CD8-positive, alpha-beta memory T cell (primary cell): Measurements from ENCODE around the gene PMIS2. TPM values are rescaled to one million over a fixed set of nuclear protein-coding genes. Genes with fewer than 3 reads are reported as not detected.

Source experiments
- CTCF ChIA-PET: fragments of 350-600 bp; sonication (Branson Sonifier 250); formaldehyde crosslinking; loops from one replicate; lab custom pipeline; 2021; ENCODE audit warnings: antibody characterized with exemption; lab: Charles Lee
- POLR2A ChIA-PET: fragments of 350-600 bp; sonication (Branson Sonifier 250); formaldehyde crosslinking; loops from one replicate; lab custom pipeline; 2021; ENCODE audit warnings: antibody characterized with exemption; lab: Charles Lee
- DNase-seq, 5 donors: peaks; one replicate each; pipeline versions ENCODE4 v3.0.0 to v3.0.0-alpha.2; 2020 to 2022; ENCODE audit warnings: mixed read lengths in 1 of 5
- H3K27ac ChIP-seq: one replicate; pipeline ENCODE4 v1.7.0; 2013; ENCODE audit warnings: low read depth, mild to moderate bottlenecking, low read length, moderate library complexity
- H3K27me3 ChIP-seq: 2 replicates; pipeline ENCODE4 v1.7.0; 2013; ENCODE audit warnings: low read length, mild to moderate bottlenecking; ENCODE audit not compliant: insufficient read depth, poor library complexity, severe bottlenecking
- H3K36me3 ChIP-seq: 2 replicates; pipeline ENCODE4 v1.7.0; 2013; ENCODE audit warnings: mild to moderate bottlenecking, low read length, moderate library complexity; ENCODE audit not compliant: insufficient read depth
- H3K4me1 ChIP-seq: 2 replicates; pipeline ENCODE4 v1.7.0; 2013; ENCODE audit warnings: mild to moderate bottlenecking, low read length, moderate library complexity; ENCODE audit not compliant: insufficient read depth
- H3K4me3 ChIP-seq: 2 replicates; pipeline ENCODE4 v1.7.0; 2013; ENCODE audit warnings: mild to moderate bottlenecking, low read length
- H3K9me3 ChIP-seq: 2 replicates; pipeline ENCODE4 v1.7.0; 2013; ENCODE audit warnings: mild to moderate bottlenecking, low read length
- H3K27ac Mint-ChIP-seq, 8 donors: one replicate each; pipeline ENCODE4 v1.8.0; 2020 to 2021; ENCODE audit warnings: mixed read lengths in 8 of 8, mild to moderate bottlenecking in 6 of 8, inconsistent platforms in 3 of 8, moderate library complexity in 3 of 8
- H3K27me3 Mint-ChIP-seq, 2 donors: one replicate each; pipeline ENCODE4 v1.8.0; 2020 to 2021; ENCODE audit warnings: mixed read lengths in 2 of 2, mild to moderate bottlenecking in 1 of 2, moderate library complexity in 1 of 2
- H3K36me3 Mint-ChIP-seq, 3 donors: one replicate each; pipeline ENCODE4 v1.8.0; 2020 to 2021; ENCODE audit warnings: mixed read lengths in 3 of 3, inconsistent platforms in 1 of 3, mild to moderate bottlenecking in 1 of 3
- H3K4me1 Mint-ChIP-seq, 3 donors: one replicate each; pipeline ENCODE4 v1.8.0; 2020 to 2021; ENCODE audit warnings: mixed read lengths in 3 of 3, inconsistent platforms in 1 of 3, mild to moderate bottlenecking in 1 of 3
- H3K4me3 Mint-ChIP-seq, 7 donors: one replicate each; pipeline ENCODE4 v1.8.0; 2020 to 2021; ENCODE audit warnings: mixed read lengths in 7 of 7, mild to moderate bottlenecking in 6 of 7, moderate library complexity in 4 of 7, inconsistent platforms in 2 of 7
- H3K9me3 Mint-ChIP-seq, 5 donors: one replicate each; pipeline ENCODE4 v1.8.0; 2020 to 2022; ENCODE audit warnings: mixed read lengths in 5 of 5, mild to moderate bottlenecking in 3 of 5, moderate library complexity in 2 of 5, inconsistent platforms in 1 of 5
- polyA plus RNA-seq: library from polyadenylated mRNA; unstranded; fragments of 300-500 nt; fragmentation: Illumina TruSeq; gene quantifications from one replicate; pipeline ENCODE4 v1.2.3, GENCODE V29; 2021
- total RNA-seq, 2 experiments: library from RNA; stranded (reverse); gene quantifications; one replicate each; pipeline ENCODE4 v1.2.3, GENCODE V29; 2021

Gene PMIS2
- total and polyA plus RNA-seq, 3 experiments from 2014 or later = not detected

GRCh38 chr19:35612559-35613321, 26.8 kb downstream of the PMIS2 start, which contains the start of gene HAUS5:
TSS of gene HAUS5 (plus strand) at chr19:35612735. CDS start at chr19:35612795, 60 bp downstream.
- H3K27me3 Mint-ChIP-seq = no peaks in the 10 kb centered on the region
- no peaks in the 10 kb centered on the region for H3K9me3 ChIP-seq
- H3K4me3 Mint-ChIP-seq = peak within 1 kb of the TSS; percentile 84 to 95 (median 87)
- peaks cover 0 to 28% (median 6%) of the 10 kb centered on the region in 3 donors for H3K36me3 Mint-ChIP-seq
- ChIA-PET CTCF (interaction anchor here (0.7 to 1.6 kb wide), 4 partner anchors 10 to 334 kb away, joined by 3 to 4 read pairs (median 3); no protein-coding TSS in a partner anchor), POLR2A (interaction anchor here (0.6 to 1.0 kb wide), 2 partner anchors 31 to 35 kb away, joined by 3 read pairs; partner anchors contain the start of gene COX6B1)
- H3K36me3 ChIP-seq = no peaks in the 10 kb centered on the region
- H3K27me3 ChIP-seq = no peaks in the 10 kb centered on the region
- peak within 1 kb of the TSS; percentile 86 for H3K27ac ChIP-seq
- peak; percentile 93 to 96 (median 94) for DNase-seq
- peaks cover 31% of the 10 kb centered on the region for H3K4me1 ChIP-seq
- H3K4me1 Mint-ChIP-seq = peaks cover 25 to 41% (median 31%) of the 10 kb centered on the region in 3 donors
- H3K9me3 Mint-ChIP-seq = peaks cover 0 to 4% (median 0%) of the 10 kb centered on the region in 5 donors
- H3K27ac Mint-ChIP-seq = peak within 1 kb of the TSS; percentile 54 to 95 (median 90)
- peak within 1 kb of the TSS; percentile 91 for H3K4me3 ChIP-seq

GRCh38 chr19:35613574-35613973, 27.6 kb downstream of the PMIS2 start:
- H3K4me3 Mint-ChIP-seq = peak overlapping the region; percentile 66 to 95 (median 84)
- no peak for DNase-seq
- Histone ChIP-seq H3K27ac (no peak overlapping the region), H3K4me3 (no peak overlapping the region), H3K36me3 (no peaks in the 10 kb centered on the region), H3K9me3 (no peaks in the 10 kb centered on the region), H3K4me1 (peaks cover 31% of the 10 kb centered on the region), H3K27me3 (no peaks in the 10 kb centered on the region)
- H3K4me1 Mint-ChIP-seq = peaks cover 25 to 40% (median 26%) of the 10 kb centered on the region in 3 donors
- H3K27ac Mint-ChIP-seq = peak overlapping the region in 6 of 8 donors; percentile 40 to 88 (median 79)
- H3K36me3 Mint-ChIP-seq = peaks cover 0 to 33% (median 6%) of the 10 kb centered on the region in 3 donors
- ChIA-PET POLR2A (no interaction called here), CTCF (interaction anchor here (0.7 to 1.6 kb wide), 3 partner anchors 11 to 333 kb away, joined by 3 to 4 read pairs (median 3); no protein-coding TSS in a partner anchor)
- no peaks in the 10 kb centered on the region for H3K9me3 Mint-ChIP-seq
- H3K27me3 Mint-ChIP-seq = no peaks in the 10 kb centered on the region

- no peaks in the 10 kb centered on the region for H3K27me3 Mint-ChIP-seq
- ChIA-PET CTCF (interaction anchor here (0.7 to 1.2 kb wide), 2 partner anchors 8 to 16 kb away, joined by 3 read pairs; no protein-coding TSS in a partner anchor), POLR2A (no interaction called here)
- no peaks in the 10 kb centered on the region for H3K9me3 Mint-ChIP-seq
- Histone ChIP-seq H3K27me3 (no peaks in the 10 kb centered on the region), H3K36me3 (no peaks in the 10 kb centered on the region), H3K4me1 (peaks cover 23% of the 10 kb centered on the region), H3K4me3 (no peak overlapping the region), H3K9me3 (no peaks in the 10 kb centered on the region), H3K27ac (no peak overlapping the region)
- H3K36me3 Mint-ChIP-seq = peaks cover 0 to 38% (median 4%) of the 10 kb centered on the region in 3 donors
- no peak for DNase-seq
- peaks cover 15 to 29% (median 16%) of the 10 kb centered on the region in 3 donors for H3K4me1 Mint-ChIP-seq
- H3K4me3 Mint-ChIP-seq = no peak overlapping the region
- peak overlapping the region in 1 of 8 donors; percentile 67 for H3K27ac Mint-ChIP-seq
Measured at GRCh38 chr19:35615036-35615435, 29.1 kb downstream of the PMIS2 start.

GRCh38 chr19:35618857-35619256, 32.9 kb downstream of the PMIS2 start:
- no peaks in the 10 kb centered on the region for H3K9me3 ChIP-seq
- ChIA-PET CTCF (no interaction called here), POLR2A (no interaction called here)
- no peak overlapping the region for H3K4me3 Mint-ChIP-seq
- no peaks in the 10 kb centered on the region for H3K36me3 ChIP-seq
- peak overlapping the region in 1 of 8 donors; percentile 20 for H3K27ac Mint-ChIP-seq
- no peaks in the 10 kb centered on the region for H3K4me1 ChIP-seq
- H3K4me1 Mint-ChIP-seq = peaks cover 0 to 1% (median under 1%) of the 10 kb centered on the region in 3 donors
- H3K27ac ChIP-seq = no peak overlapping the region
- no peak for DNase-seq
- no peak overlapping the region for H3K4me3 ChIP-seq
- H3K27me3 ChIP-seq = no peaks in the 10 kb centered on the region
- peaks cover 0 to 1% of the 10 kb centered on the region in 2 donors for H3K27me3 Mint-ChIP-seq
- H3K9me3 Mint-ChIP-seq = no peaks in the 10 kb centered on the region
- peaks cover 0 to 50% (median 8%) of the 10 kb centered on the region in 3 donors for H3K36me3 Mint-ChIP-seq

- H3K27me3 Mint-ChIP-seq = peaks cover 0 to 1% of the 10 kb centered on the region in 2 donors
Measured at GRCh38 chr19:35619290-35619923, 33.4 kb downstream of the PMIS2 start.

GRCh38 chr19:35620001-35620400, 34.0 kb downstream of the PMIS2 start:
- CTCF ChIA-PET = no interaction called here
- H3K9me3 ChIP-seq = no peaks in the 10 kb centered on the region

More at GRCh38 chr19:35619290-35619923, 33.4 kb downstream of the PMIS2 start:
- Histone ChIP-seq H3K4me1 (no peaks in the 10 kb centered on the region), H3K27ac (no peak overlapping the region), H3K9me3 (no peaks in the 10 kb centered on the region), H3K36me3 (no peaks in the 10 kb centered on the region), H3K27me3 (no peaks in the 10 kb centered on the region), H3K4me3 (no peak overlapping the region)
- ChIA-PET POLR2A (no interaction called here), CTCF (no interaction called here)
- no peak overlapping the region for H3K27ac Mint-ChIP-seq
- H3K36me3 Mint-ChIP-seq = peaks cover 0 to 50% (median 8%) of the 10 kb centered on the region in 3 donors
- H3K4me3 Mint-ChIP-seq = no peak overlapping the region
- no peak for DNase-seq
- no peaks in the 10 kb centered on the region for H3K4me1 Mint-ChIP-seq
- no peaks in the 10 kb centered on the region for H3K9me3 Mint-ChIP-seq

GRCh38 chr19:35621708-35622107, 35.7 kb downstream of the PMIS2 start:
- no peaks in the 10 kb centered on the region for H3K36me3 ChIP-seq
- H3K4me3 ChIP-seq = no peak overlapping the region
- no peaks in the 10 kb centered on the region for H3K4me1 ChIP-seq
- no peaks in the 10 kb centered on the region for H3K27me3 ChIP-seq
- H3K27ac ChIP-seq = no peak overlapping the region
- H3K9me3 ChIP-seq = no peaks in the 10 kb centered on the region
- Mint-ChIP-seq H3K36me3 (peaks cover 0 to 33% (median 4%) of the 10 kb centered on the region in 3 donors), H3K9me3 (no peaks in the 10 kb centered on the region), H3K4me1 (peaks cover 0 to 4% (median 0%) of the 10 kb centered on the region in 3 donors), H3K4me3 (no peak overlapping the region), H3K27me3 (peaks cover 0 to 1% of the 10 kb centered on the region in 2 donors), H3K27ac (no peak overlapping the region)
- POLR2A ChIA-PET = no interaction called here
- CTCF ChIA-PET = no interaction called here
- no peak for DNase-seq

More at GRCh38 chr19:35620001-35620400, 34.0 kb downstream of the PMIS2 start:
- Mint-ChIP-seq H3K9me3 (no peaks in the 10 kb centered on the region), H3K4me3 (no peak overlapping the region), H3K4me1 (no peaks in the 10 kb centered on the region), H3K36me3 (peaks cover 0 to 45% (median 8%) of the 10 kb centered on the region in 3 donors), H3K27ac (no peak overlapping the region), H3K27me3 (peaks cover 0 to 1% of the 10 kb centered on the region in 2 donors)
- no peak for DNase-seq
- H3K27me3 ChIP-seq = no peaks in the 10 kb centered on the region
- POLR2A ChIA-PET = no interaction called here
- no peaks in the 10 kb centered on the region for H3K36me3 ChIP-seq
- H3K4me1 ChIP-seq = no peaks in the 10 kb centered on the region
- no peak overlapping the region for H3K27ac ChIP-seq
- no peak overlapping the region for H3K4me3 ChIP-seq
